ENCODE data around the gene SYK.
"Not testable (repeated sequence)": the region's sequence is repeated elsewhere in the genome, so short reads cannot be mapped to it uniquely, and the experiment has no call there.

Gene SYK

DNA sequence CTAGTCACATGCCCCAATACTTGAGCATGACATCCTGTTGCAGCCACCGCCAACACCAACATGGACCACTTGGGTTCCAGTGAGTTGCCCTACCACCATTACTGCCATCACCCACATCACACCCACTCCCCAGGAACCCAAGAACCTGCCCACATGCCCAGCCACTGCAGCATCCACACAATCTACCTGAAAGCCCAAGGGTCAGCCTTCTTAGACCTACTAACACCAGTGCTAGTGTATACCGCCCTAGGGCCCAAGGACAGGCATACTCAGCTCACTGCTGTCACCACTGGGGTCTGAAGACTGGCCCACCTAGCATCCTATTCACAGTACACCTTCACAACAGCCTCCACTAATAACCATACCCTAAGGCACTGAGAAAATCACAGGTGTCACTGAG lies 82.0 kb downstream of the SYK start:
- DNase-seq: no peak

GRCh38 chr9:90884178-90884577 lies 82.6 kb downstream of the SYK start:
- DNase-seq: no peak

DNA sequence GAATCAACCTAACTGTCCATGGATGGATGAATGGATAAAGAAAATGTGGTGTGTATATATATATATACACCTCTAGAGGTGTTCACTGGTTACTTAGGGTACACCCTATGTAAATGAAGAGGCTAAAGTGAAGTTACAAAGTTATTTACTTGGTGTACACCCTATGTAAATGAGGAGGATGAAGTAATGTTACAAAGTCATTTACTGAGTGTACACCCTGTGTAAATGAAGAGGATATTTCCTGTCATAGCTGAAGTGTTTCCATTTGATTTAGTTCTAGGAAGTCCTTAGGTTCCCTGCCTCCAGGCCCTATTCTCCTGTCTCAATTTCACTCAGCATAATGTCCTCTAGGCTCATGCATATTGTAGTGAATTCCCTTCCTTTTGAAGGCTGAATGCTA lies 85.2 kb downstream of the SYK start:
- not testable (repeated sequence) for DNase-seq

DNA sequence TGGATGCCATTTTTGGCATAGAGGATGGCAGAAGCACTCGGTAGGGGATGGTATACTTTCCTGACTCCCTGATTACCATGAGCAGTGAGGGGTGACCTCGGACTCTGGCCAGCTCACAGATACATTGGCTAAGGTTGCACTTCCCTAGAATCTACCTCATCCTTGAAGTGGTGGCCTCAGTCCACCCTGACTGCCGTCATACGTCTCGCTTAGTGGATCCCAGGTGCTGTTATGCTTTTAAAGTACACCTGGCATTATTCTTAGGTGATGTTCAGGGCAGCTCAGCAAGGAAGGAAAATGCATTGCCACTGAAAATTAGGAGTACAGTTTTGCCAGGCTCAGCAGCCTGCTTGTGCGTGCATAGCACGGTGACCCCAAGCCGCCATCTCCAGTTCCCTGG lies 87.3 kb downstream of the SYK start:
- DNase-seq: no peak

- DNase-seq: no peak
Measured at GRCh38 chr9:90890146-90890810, 88.7 kb downstream of the SYK start.

GRCh38 chr9:90891308-90892040 lies 89.9 kb downstream of the SYK start:
- no peak for DNase-seq

DNA sequence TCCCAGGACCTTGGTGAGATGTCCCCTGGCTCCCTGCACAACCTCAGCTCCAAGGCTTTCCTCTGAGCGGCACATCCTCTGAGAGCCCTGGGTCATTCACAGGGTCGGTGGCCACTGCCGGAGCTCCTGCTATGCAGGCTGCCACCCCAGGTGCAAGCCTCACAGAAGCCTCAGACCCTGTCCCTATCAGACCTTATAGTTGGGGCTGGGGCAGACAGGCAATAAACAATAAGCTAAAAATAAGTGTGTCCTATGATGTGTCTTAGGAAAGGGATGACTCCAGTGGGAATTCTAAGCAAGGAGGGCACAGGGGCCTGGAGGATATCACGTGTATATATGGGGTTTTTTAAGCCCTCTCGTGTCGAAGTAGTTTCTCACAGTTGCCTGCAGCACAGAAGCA lies 91.3 kb downstream of the SYK start:
- no peak for DNase-seq

DNA sequence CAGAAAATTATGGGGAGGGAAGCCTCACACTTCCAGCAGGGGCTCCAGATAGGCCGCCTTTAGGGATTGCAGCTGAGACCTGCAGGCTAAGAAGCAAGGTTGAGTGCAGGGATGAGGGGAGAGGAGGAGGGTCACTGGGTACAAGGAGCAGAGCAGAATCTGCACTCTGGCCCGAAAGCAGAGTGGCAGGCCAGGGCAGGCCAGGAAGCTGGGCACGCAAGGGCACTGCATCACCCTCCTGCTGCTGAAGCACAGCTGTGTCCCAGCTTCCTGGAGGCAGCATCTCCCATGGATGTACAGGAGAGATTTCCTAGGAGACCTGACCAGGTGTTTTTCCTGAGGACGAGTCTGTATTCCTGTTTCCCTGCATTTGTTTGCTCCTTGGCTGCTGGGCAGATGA lies 92.1 kb downstream of the SYK start:
- no peak for DNase-seq

GRCh38 chr9:90894986-90895687 lies 93.5 kb downstream of the SYK start:
- DNase-seq: no peak

DNA sequence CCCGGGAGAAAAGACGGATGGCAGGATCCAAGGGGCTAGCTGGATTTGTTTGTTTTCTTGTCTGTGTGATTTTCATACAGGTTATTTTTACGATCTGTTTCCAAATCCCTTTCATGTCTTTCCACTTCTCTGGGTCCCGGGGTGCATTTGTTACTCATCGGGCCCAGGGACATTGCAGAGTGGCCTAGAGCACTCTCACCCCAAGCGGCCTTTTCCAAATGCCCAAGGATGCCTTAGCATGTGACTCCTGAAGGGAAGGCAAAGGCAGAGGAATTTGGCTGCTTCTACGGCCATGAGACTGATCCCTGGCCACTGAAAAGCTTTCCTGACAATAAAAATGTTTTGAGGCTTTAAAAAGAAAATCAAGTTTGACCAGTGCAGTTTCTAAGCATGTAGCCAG lies 94.2 kb downstream of the SYK start:
- no peak for DNase-seq

GRCh38 chr9:90896231-90896630 lies 94.6 kb downstream of the SYK start:
- DNase-seq: no peak

GRCh38 chr9:90898228-90898627 lies 96.6 kb downstream of the SYK start:
- DNase-seq: no peak

GRCh38 chr9:90899287-90899686 lies 97.7 kb downstream of the SYK start:
- DNase-seq: no peak

- DNase-seq: no peak
Measured at GRCh38 chr9:90900130-90900529, 98.5 kb downstream of the SYK start.

GRCh38 chr9:90901933-90902332 lies 100.3 kb downstream of the SYK start:
- DNase-seq: no peak

GRCh38 chr9:90903766-90904424 lies 102.3 kb downstream of the SYK start:
- DNase-seq: no peak

- DNase-seq: no peak
Measured at GRCh38 chr9:90904706-90905478, 103.3 kb downstream of the SYK start.

DNA sequence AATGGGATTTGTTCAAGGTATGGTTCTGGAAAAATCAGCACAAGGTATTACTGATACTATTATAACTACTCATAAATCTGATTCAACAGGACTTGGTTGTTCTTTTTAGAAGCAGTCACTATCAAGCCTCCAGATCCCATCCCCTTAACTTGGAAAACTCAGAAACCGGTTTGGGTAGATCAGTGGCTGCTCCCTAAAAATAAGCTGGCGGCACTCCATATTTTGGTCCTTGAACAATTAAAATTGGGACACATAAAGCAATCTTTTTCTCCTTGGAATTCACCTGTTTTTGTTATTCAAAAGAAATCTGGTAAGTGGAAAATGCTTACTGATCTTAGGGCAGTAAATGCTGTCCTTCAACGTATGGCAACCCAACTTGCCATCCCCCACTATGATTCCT lies 104.2 kb downstream of the SYK start:
- no peak for DNase-seq

DNA sequence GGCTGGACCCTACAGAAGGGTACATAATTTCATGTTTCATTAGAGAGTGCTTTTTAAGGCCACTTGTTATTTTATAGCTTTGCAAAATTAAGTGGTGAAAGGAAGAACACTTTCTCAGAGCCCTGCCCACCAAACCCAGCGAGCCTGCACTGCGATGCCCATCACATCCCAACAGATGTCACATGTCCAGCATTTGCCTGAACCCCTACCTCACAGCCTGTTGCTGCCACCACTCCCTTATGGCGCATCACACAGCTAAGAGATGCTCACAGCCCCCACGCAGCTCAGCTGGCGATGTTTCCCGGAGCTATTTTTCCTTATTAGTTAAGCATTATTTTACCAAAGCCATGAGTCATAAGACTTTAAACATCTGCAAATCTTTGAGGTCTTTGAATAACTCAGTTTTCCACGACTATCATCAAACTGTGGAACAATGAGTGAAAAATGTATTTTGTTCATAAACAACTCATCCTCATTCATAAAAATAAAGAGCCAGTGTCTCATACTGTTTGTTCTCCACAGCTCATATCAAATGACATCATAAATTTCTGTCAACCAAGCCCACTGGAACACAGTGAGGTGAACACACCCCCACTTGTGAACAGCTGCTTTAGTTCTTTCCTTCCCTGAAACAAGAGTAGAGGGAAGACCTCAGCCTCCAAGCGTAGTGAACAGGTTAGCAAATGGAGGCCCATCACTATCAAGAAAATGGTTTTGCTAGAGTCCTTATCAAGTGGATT lies 104.9 kb downstream of the SYK start:
- no peak for DNase-seq

GRCh38 chr9:90907056-90907445 lies 105.4 kb downstream of the SYK start:
- DNase-seq: no peak

GRCh38 chr9:90907790-90908189 lies 106.2 kb downstream of the SYK start:
- DNase-seq: no peak

GRCh38 chr9:90909225-90909624 lies 107.6 kb downstream of the SYK start:
- DNase-seq: no peak

Measured in NCI-H1694 (cell line).